ENCODE measurements around the gene GTPBP8.

DNA sequence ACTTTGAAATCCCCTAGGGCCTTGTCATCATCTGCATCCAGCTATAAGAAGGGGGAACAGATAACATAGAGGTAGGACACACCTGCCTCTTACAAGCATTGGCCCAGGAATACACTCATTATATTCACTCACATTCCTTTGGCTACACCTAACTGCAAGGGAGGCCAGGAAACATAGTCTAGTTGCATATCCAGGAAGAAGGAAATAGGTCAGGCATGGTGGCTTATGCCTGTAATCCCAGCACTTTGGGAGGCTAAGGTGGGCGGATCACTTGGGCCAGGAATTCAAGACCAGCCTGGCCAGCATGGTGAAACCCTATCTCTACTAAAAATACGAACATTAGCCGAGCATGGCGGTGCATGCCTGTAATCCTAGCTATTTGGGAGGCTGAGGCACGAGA, 48.8 kb downstream of the GTPBP8 start:
- no peak for TF ChIP-seq SAP30 (IDR thresholded peaks at IDR 0.05; ENCODE audit: insufficient read depth, insufficient replicate concordance, low read length)
- TF ChIP-seq TAF1 (IDR thresholded peaks at IDR 0.05; ENCODE audit: low read depth, low read length), result no peak
- TF ChIP-seq CTCF (IDR thresholded peaks at IDR 0.05; ENCODE audit: control extremely low read depth in 1 of 3, insufficient read depth in 1 of 3, low read depth in 1 of 3, low read length in 3 of 3), result no peak
- no peak for TF ChIP-seq KDM1A (IDR thresholded peaks at IDR 0.05; ENCODE audit: borderline replicate concordance, low read length)
- TF ChIP-seq POLR2A (IDR thresholded peaks at IDR 0.05; ENCODE audit: control extremely low read depth in 1 of 2, low read depth in 2 of 2, low read length in 2 of 2), result no peak
- TF ChIP-seq TBP (IDR thresholded peaks at IDR 0.05; ENCODE audit: low read depth, low read length), result no peak
